IPS-15b (cell line): Measurements from ENCODE around the gene TAB2.

ENCODE experiments used
- H3K27me3 ChIP-seq: one replicate; pipeline ENCODE4 v1.6.1; 2013; ENCODE audit warnings: low read length; ENCODE audit not compliant: control insufficient read depth, insufficient read depth
- H3K36me3 ChIP-seq: one replicate; pipeline ENCODE4 v1.6.1; 2013; ENCODE audit warnings: low read length; ENCODE audit not compliant: control insufficient read depth, insufficient read depth
- H3K4me1 ChIP-seq: one replicate; pipeline ENCODE4 v1.6.1; 2013; ENCODE audit warnings: mild to moderate bottlenecking, low read length; ENCODE audit not compliant: control insufficient read depth, insufficient read depth
- H3K4me3 ChIP-seq: one replicate; pipeline ENCODE4 v1.5.1; 2013; ENCODE audit warnings: low read depth, low read length
- H3K9ac ChIP-seq: one replicate; pipeline ENCODE4 v1.6.1; 2013; ENCODE audit warnings: low read depth, mild to moderate bottlenecking, low read length
- H3K9me3 ChIP-seq: one replicate; pipeline ENCODE4 v1.6.1; 2013; ENCODE audit warnings: mild to moderate bottlenecking, low read length; ENCODE audit not compliant: control insufficient read depth, insufficient read depth

TAB2 gene

GRCh38 chr6:149286905-149287304, 30.6 kb upstream of the TAB2 start:
- H3K9ac ChIP-seq: no peak overlapping the region
- no peaks in the 10 kb centered on the region for H3K9me3 ChIP-seq
- H3K4me1 ChIP-seq: no peaks in the 10 kb centered on the region
- H3K27me3 ChIP-seq: no peaks in the 10 kb centered on the region
- no peaks in the 10 kb centered on the region for H3K36me3 ChIP-seq
- no peak overlapping the region for H3K4me3 ChIP-seq

- no peak overlapping the region for H3K4me3 ChIP-seq
- H3K9me3 ChIP-seq: no peaks in the 10 kb centered on the region
- H3K9ac ChIP-seq: no peak overlapping the region
- no peaks in the 10 kb centered on the region for H3K36me3 ChIP-seq
- H3K4me1 ChIP-seq: no peaks in the 10 kb centered on the region
- H3K27me3 ChIP-seq: no peaks in the 10 kb centered on the region
These were observed 28.2 kb upstream of the TAB2 start for GRCh38 chr6:149289192-149289781.

GRCh38 chr6:149289966-149290365, 27.5 kb upstream of the TAB2 start:
- Histone ChIP-seq H3K4me1 (no peaks in the 10 kb centered on the region), H3K4me3 (no peak overlapping the region), H3K36me3 (no peaks in the 10 kb centered on the region), H3K9me3 (no peaks in the 10 kb centered on the region), H3K27me3 (no peaks in the 10 kb centered on the region), H3K9ac (no peak overlapping the region)

GRCh38 chr6:149293244-149293643, 24.3 kb upstream of the TAB2 start:
- Histone ChIP-seq H3K4me1 (no peaks in the 10 kb centered on the region), H3K9ac (no peak overlapping the region), H3K9me3 (no peaks in the 10 kb centered on the region), H3K27me3 (no peaks in the 10 kb centered on the region), H3K4me3 (no peak overlapping the region), H3K36me3 (no peaks in the 10 kb centered on the region)

GRCh38 chr6:149300563-149300962, 16.9 kb upstream of the TAB2 start:
- no peaks in the 10 kb centered on the region for H3K4me1 ChIP-seq
- no peak overlapping the region for H3K4me3 ChIP-seq
- no peaks in the 10 kb centered on the region for H3K9me3 ChIP-seq
- H3K36me3 ChIP-seq: no peaks in the 10 kb centered on the region
- H3K9ac ChIP-seq: no peak overlapping the region
- H3K27me3 ChIP-seq: no peaks in the 10 kb centered on the region

- no peaks in the 10 kb centered on the region for H3K9me3 ChIP-seq
- no peak overlapping the region for H3K4me3 ChIP-seq
- no peaks in the 10 kb centered on the region for H3K27me3 ChIP-seq
- H3K36me3 ChIP-seq: no peaks in the 10 kb centered on the region
- no peak overlapping the region for H3K9ac ChIP-seq
- no peaks in the 10 kb centered on the region for H3K4me1 ChIP-seq
These were observed 14.8 kb upstream of the TAB2 start for GRCh38 chr6:149302723-149303122.

- Histone ChIP-seq H3K9me3 (no peaks in the 10 kb centered on the region), H3K4me3 (no peak overlapping the region), H3K9ac (no peak overlapping the region), H3K4me1 (no peaks in the 10 kb centered on the region), H3K36me3 (no peaks in the 10 kb centered on the region), H3K27me3 (no peaks in the 10 kb centered on the region)
These were observed 14.0 kb upstream of the TAB2 start for GRCh38 chr6:149303468-149303867.

- no peaks in the 10 kb centered on the region for H3K36me3 ChIP-seq
- no peaks in the 10 kb centered on the region for H3K4me1 ChIP-seq
- H3K9ac ChIP-seq: no peak overlapping the region
- H3K4me3 ChIP-seq: no peak overlapping the region
- H3K27me3 ChIP-seq: no peaks in the 10 kb centered on the region
- no peaks in the 10 kb centered on the region for H3K9me3 ChIP-seq
These were observed 12.1 kb upstream of the TAB2 start for GRCh38 chr6:149305372-149305771.

- no peak overlapping the region for H3K9ac ChIP-seq
- H3K4me1 ChIP-seq: no peaks in the 10 kb centered on the region
- no peak overlapping the region for H3K4me3 ChIP-seq
- no peaks in the 10 kb centered on the region for H3K9me3 ChIP-seq
- no peaks in the 10 kb centered on the region for H3K27me3 ChIP-seq
- H3K36me3 ChIP-seq: no peaks in the 10 kb centered on the region
These were observed 10.5 kb upstream of the TAB2 start for GRCh38 chr6:149306967-149307366.

GRCh38 chr6:149311293-149311692, 6.2 kb upstream of the TAB2 start:
- Histone ChIP-seq H3K36me3 (no peaks in the 10 kb centered on the region), H3K9ac (no peak overlapping the region)

GRCh38 chr6:149311766-149312165, 5.7 kb upstream of the TAB2 start:
- no peaks in the 10 kb centered on the region for H3K4me1 ChIP-seq
- no peaks in the 10 kb centered on the region for H3K27me3 ChIP-seq
- H3K4me3 ChIP-seq: no peak overlapping the region
- no peaks in the 10 kb centered on the region for H3K9me3 ChIP-seq
- H3K36me3 ChIP-seq: no peaks in the 10 kb centered on the region
- H3K9ac ChIP-seq: no peak overlapping the region

More at GRCh38 chr6:149311293-149311692, 6.2 kb upstream of the TAB2 start:
- no peak overlapping the region for H3K4me3 ChIP-seq
- H3K4me1 ChIP-seq: no peaks in the 10 kb centered on the region
- H3K9me3 ChIP-seq: no peaks in the 10 kb centered on the region
- no peaks in the 10 kb centered on the region for H3K27me3 ChIP-seq

GRCh38 chr6:149313070-149313469, 4.4 kb upstream of the TAB2 start:
- no peaks in the 10 kb centered on the region for H3K36me3 ChIP-seq
- H3K9me3 ChIP-seq: no peaks in the 10 kb centered on the region
- H3K9ac ChIP-seq: no peak overlapping the region
- no peak overlapping the region for H3K4me3 ChIP-seq
- H3K27me3 ChIP-seq: no peaks in the 10 kb centered on the region
- H3K4me1 ChIP-seq: no peaks in the 10 kb centered on the region
